HepG2 (cell line): ENCODE data around the gene TATDN2. TPM values are rescaled to one million over a fixed set of nuclear protein-coding genes. Genes with fewer than 3 reads are reported as not detected.

Experiments
- ATAC-seq: fragments of 200-7000 bp; cut with Tn5 transposase; 3 replicates; pipeline ENCODE4 v1.9.1; 2020; ENCODE audit warnings: mild to moderate bottlenecking, moderate library complexity
- BruUV-seq: library from RNA; stranded (reverse); fragments of 400-500 nt; replicated peaks from 2 replicates; lab custom pipeline; 2021; lab: Mats Ljungman, UMichigan
- CTCF ChIA-PET: fragments of 300-600 bp; formaldehyde crosslinking; extraction: SDS; loops from one replicate; lab custom pipeline; 2021; ENCODE audit warnings: low total read pairs, inconsistent platforms, low intra/inter-chr PET ratio; lab: Yijun Ruan, JAX
- POLR2A ChIA-PET: fragments of 350-600 bp; sonication (Branson Sonifier 250); formaldehyde crosslinking; loops from one replicate; lab custom pipeline; 2020; ENCODE audit warnings: antibody characterized with exemption, inconsistent platforms; lab: Yijun Ruan, JAX
- DNase-seq: peaks from one replicate; pipeline ENCODE4 v3.0.0-alpha.2; 2015; ENCODE audit warnings: low spot score
- FAIRE-seq: peaks from 3 replicates; lab custom pipeline; 2011; peaks lifted over from hg19 to GRCh38; lab: Jason Lieb, UNC
- H2AFZ ChIP-seq: one replicate; pipeline ENCODE4 v1.6.1; 2011; ENCODE audit warnings: low read length, inconsistent platforms
- H3K27ac ChIP-seq: fragments of 300-600 bp; 3 replicates; pipeline ENCODE4 v1.8.0; 2011; ENCODE audit warnings: mixed run types, mild to moderate bottlenecking, mixed read lengths, low read length, inconsistent platforms; ENCODE audit not compliant: insufficient read depth; ENCODE audit errors: extremely low read length
- H3K27me3 ChIP-seq, 2 experiments: fragments of 200-600 bp in 1 of 2; 2 replicates in 1 of 2; 3 replicates in 1 of 2; pipeline versions ENCODE4 v1.6.0 to v1.8.0; 2011; ENCODE audit warnings: low read length in 2 of 2, mild to moderate bottlenecking in 2 of 2, moderate library complexity in 2 of 2, inconsistent platforms in 1 of 2; ENCODE audit not compliant: insufficient read depth in 2 of 2, control insufficient read depth in 1 of 2
- H3K36me3 ChIP-seq, 2 experiments: fragments of 200-600 bp in 1 of 2; replicated peaks in 1 of 2; 2 replicates in 1 of 2; 3 replicates in 1 of 2; pipeline versions ENCODE4 v1.5.1 to v1.8.0; 2011; ENCODE audit warnings: low read length in 2 of 2, inconsistent platforms in 1 of 2; ENCODE audit not compliant: insufficient read depth in 2 of 2, control insufficient read depth in 1 of 2
- H3K4me1 ChIP-seq: 2 replicates; pipeline ENCODE4 v1.5.1; 2012; ENCODE audit warnings: low read length, inconsistent platforms; ENCODE audit not compliant: insufficient read depth
- H3K4me2 ChIP-seq: 2 replicates; pipeline ENCODE4 v1.6.0; 2011; ENCODE audit warnings: low read depth, low read length, inconsistent platforms
- H3K4me3 ChIP-seq, 3 experiments: fragments of 200-600 bp in 1 of 3; sonication (generic), shearing (Covaris generic) in 1 of 3; replicated peaks in 1 of 3; 2 replicates each; pipeline ENCODE4 v1.5.1; 2011 to 2016; ENCODE audit warnings: low read length in 3 of 3, inconsistent platforms in 2 of 3, low read depth in 2 of 3, mild to moderate bottlenecking in 2 of 3, control low read depth in 1 of 3, mixed read lengths in 1 of 3; ENCODE audit not compliant: insufficient read depth in 1 of 3
- H3K79me2 ChIP-seq: one replicate; pipeline ENCODE4 v1.6.1; 2011; ENCODE audit warnings: low read length, inconsistent platforms; ENCODE audit not compliant: insufficient read depth
- H3K9ac ChIP-seq: 2 replicates; pipeline ENCODE4 v1.6.0; 2011; ENCODE audit warnings: mild to moderate bottlenecking, low read depth, low read length, inconsistent platforms; ENCODE audit not compliant: insufficient read depth
- H3K9me3 ChIP-seq: 2 replicates; pipeline ENCODE4 v1.5.1; 2012; ENCODE audit warnings: mild to moderate bottlenecking, low read length
- H4K20me1 ChIP-seq: 2 replicates; pipeline ENCODE4 v1.6.0; 2011; ENCODE audit warnings: inconsistent platforms, mild to moderate bottlenecking, low read length, moderate library complexity; ENCODE audit not compliant: insufficient read depth
- EHMT2 ChIP-seq: fragments of 200-600 bp; sonication (generic); IDR thresholded peaks from 2 replicates; pipeline ENCODE4 v1.7.0; 2017; ENCODE audit warnings: antibody characterized with exemption, low read depth, low read length, borderline replicate concordance
- GZF1 ChIP-seq: sonication (generic); formaldehyde crosslinking; IDR thresholded peaks from 2 replicates; pipeline ENCODE4 v1.5.1; 2020; ENCODE audit warnings: mild to moderate bottlenecking, missing genetic modification reagents
- POLR2A ChIP-seq, 2 experiments: IDR thresholded peaks; 2 replicates each; pipeline ENCODE4 v1.6.1; 2011; ENCODE audit warnings: low read depth in 2 of 2, low read length in 2 of 2, mild to moderate bottlenecking in 1 of 2, moderate library complexity in 1 of 2; ENCODE audit not compliant: insufficient read depth in 1 of 2
- POLR2AphosphoS5 ChIP-seq: IDR thresholded peaks from 2 replicates; pipeline ENCODE4 v1.6.1; 2012; ENCODE audit warnings: low read depth, low read length
- POLR2G ChIP-seq: fragments of 200-400 bp; formaldehyde crosslinking; IDR thresholded peaks from 2 replicates; pipeline ENCODE4 v1.6.1; 2018; ENCODE audit warnings: mild to moderate bottlenecking, low read depth, low read length, moderate library complexity
- ZNF337 ChIP-seq: sonication (generic); formaldehyde crosslinking; IDR thresholded peaks from 2 replicates; pipeline ENCODE4 v1.5.1; 2020; ENCODE audit warnings: missing genetic modification reagents, low read depth, mild to moderate bottlenecking, borderline replicate concordance
- WGBS: methylation state at CpG from one replicate; pipeline ENCODE4 v1.1.6; 2017; ENCODE audit warnings: low lambda C conversion rate; 5-methylcytosine and 5-hydroxymethylcytosine counted together
- in situ Hi-C: cut with HindIII; loops from 2 replicates; pipeline ENCODE4 v1.10.0; 2017; ENCODE audit warnings: low pct_unique_long_range_greater_than_20kb; ENCODE audit not compliant: extremely low pct_ligation_motif_present
- intact Hi-C: fragments of 100-400 bp; cut with micrococcal nuclease; formaldehyde crosslinking; loops from one replicate; pipeline ENCODE4 v1.10.0; 2022; ENCODE audit not compliant: unreplicated experiment
- polyA plus RNA-seq, 8 experiments: library from polyadenylated mRNA; depleted of rRNA in 3 of 8; stranded (reverse) in 7 of 8; unstranded in 1 of 8; fragments of >200 nt; fragmentation: Illumina TruSeq in 4 of 8; extraction: Trizol in 4 of 8; gene quantifications; 2 replicates each; pipeline versions ENCODE4 v1.2.1 to v1.2.3, GENCODE V29; 2011 to 2016; ENCODE audit warnings: low read depth in 4 of 8, missing spikeins in 1 of 8, mixed read lengths in 1 of 8; ENCODE audit not compliant: insufficient read depth in 1 of 8
- total RNA-seq, 5 experiments: library from RNA; depleted of rRNA; stranded (reverse); fragments of >200 nt; fragmentation: Illumina TruSeq; extraction: Trizol; gene quantifications; 2 replicates each; pipeline ENCODE4 v1.2.3, GENCODE V29; 2016; ENCODE audit warnings: low read depth in 1 of 5

Gene TATDN2
- total and polyA plus RNA-seq, 2 of the 13 experiments (the other 11 are each of a cell fraction or from before 2014, with no cell fraction given) = 12.1 to 21.9 TPM

DNA sequence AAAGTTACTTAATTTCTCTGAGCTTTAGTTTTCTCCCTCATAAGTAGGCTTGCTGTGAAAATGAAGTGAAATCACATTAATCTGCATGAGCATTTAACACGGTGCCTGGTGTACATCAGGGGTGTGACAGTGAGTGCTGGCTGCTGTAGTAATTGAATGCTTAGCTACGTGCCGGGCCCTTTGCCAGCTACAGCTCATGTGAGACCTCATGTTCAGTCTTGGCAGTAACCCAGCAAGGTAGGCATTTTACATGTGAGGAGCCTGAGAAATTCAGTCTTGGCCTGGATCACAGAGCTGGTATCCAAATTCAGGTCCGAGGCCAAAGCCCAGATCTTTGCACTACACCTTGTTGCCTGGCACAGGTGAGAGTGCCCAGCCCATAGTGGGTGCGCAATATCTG is 35.4 kb downstream of the TATDN2 start:
- in situ Hi-C loops (no loop called here), intact Hi-C loops (no loop called here)
- H4K20me1 ChIP-seq = no peaks in the 10 kb centered on the region
- no peak overlapping the region for H3K4me3 ChIP-seq
- H3K36me3 ChIP-seq = peaks cover 30 to 56% of the 10 kb centered on the region in 2 experiments
- DNase-seq (no peak), ATAC-seq (no peak), FAIRE-seq (no peak)
- ChIA-PET POLR2A (interaction anchor here (1.2 kb wide), 1 partner anchor 9 kb away, joined by 3 read pairs; the partner anchor contains the start of gene GHRL), CTCF (no interaction called here)
- TF ChIP-seq POLR2AphosphoS5 (peak; percentile 18; the same call in 1 of the 2 replicates), GZF1 (no peak)
- no TSS peak for BruUV-seq
- no peaks in the 10 kb centered on the region for H3K9me3 ChIP-seq
- H3K4me1 ChIP-seq = no peaks in the 10 kb centered on the region
- H2AFZ ChIP-seq = no peak overlapping the region
- H3K4me2 ChIP-seq = no peak overlapping the region
- 96% methylated on average over 4 of the region's 5 CpGs for WGBS
- no peak overlapping the region for H3K9ac ChIP-seq
- no peaks in the 10 kb centered on the region for H3K27me3 ChIP-seq
- no peaks in the 10 kb centered on the region for H3K79me2 ChIP-seq
- no peak overlapping the region for H3K27ac ChIP-seq

DNA sequence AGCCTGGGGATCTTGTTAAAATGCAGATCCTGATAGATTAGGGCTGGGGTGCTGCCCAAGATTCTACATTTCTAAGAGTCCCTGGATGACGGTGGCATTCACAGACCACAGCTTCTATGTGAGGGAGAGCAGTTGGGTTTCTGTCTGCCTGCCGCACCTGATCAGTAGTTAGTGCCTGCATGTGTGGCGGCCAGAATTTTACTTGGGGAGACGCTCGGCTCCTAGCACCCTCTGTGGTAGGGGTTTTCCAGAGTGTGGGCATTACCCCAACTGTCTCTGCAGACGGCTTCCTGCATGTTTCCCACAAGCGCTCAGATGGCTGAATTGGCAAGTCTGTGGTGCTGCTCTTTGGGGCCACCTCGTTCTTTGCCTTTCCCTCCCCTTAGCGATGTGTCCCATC is 36.2 kb downstream of the TATDN2 start:
- Histone ChIP-seq H3K36me3 (peaks cover 28 to 51% of the 10 kb centered on the region in 2 experiments), H3K27me3 (no peaks in the 10 kb centered on the region), H2AFZ (no peak overlapping the region), H3K4me1 (no peaks in the 10 kb centered on the region), H3K4me2 (no peak overlapping the region), H4K20me1 (no peaks in the 10 kb centered on the region), H3K79me2 (no peaks in the 10 kb centered on the region), H3K9ac (no peak overlapping the region), H3K4me3 (no peak overlapping the region), H3K27ac (no peak overlapping the region), H3K9me3 (no peaks in the 10 kb centered on the region)
- in situ Hi-C loops (no loop called here), intact Hi-C loops (no loop called here)
- ATAC-seq (no peak), FAIRE-seq (no peak), DNase-seq (no peak)
- POLR2A ChIA-PET = no interaction called here
- WGBS = 99% methylated on average over 9 of the region's 9 CpGs
- TF ChIP-seq POLR2A (IDR thresholded peaks at IDR 0.05; ENCODE audit: insufficient read depth in 1 of 2, low read depth in 2 of 2, low read length in 2 of 2) = 0 out of 4 replicates have a peak, but pooled peaks of 1 of the 2 experiments have one; percentile 4
- no peak for TF ChIP-seq ZNF337 (CRISPR knock-in tag)
- peak; percentile 22; the same call in 1 of the 2 replicates for TF ChIP-seq POLR2G
- no peak for TF ChIP-seq EHMT2
- BruUV-seq = no TSS peak
- CTCF ChIA-PET = no interaction called here
